Trophoblast cell (in vitro differentiated cells and primary cell): Measurements from ENCODE around the gene TSPAN19.

Source experiments
- DNase-seq, 2 donors: peaks; one replicate each; pipeline ENCODE4 v3.0.0-alpha.2; 2016
- H2AFZ ChIP-seq: 2 replicates; pipeline ENCODE4 v1.6.1; 2013; ENCODE audit warnings: low read length, moderate library complexity, mild to moderate bottlenecking; ENCODE audit not compliant: insufficient read depth, poor library complexity
- H2AK5ac ChIP-seq: 2 replicates; pipeline ENCODE4 v1.6.1; 2013; ENCODE audit warnings: mild to moderate bottlenecking, low read length
- H2BK120ac ChIP-seq: 2 replicates; pipeline ENCODE4 v1.6.1; 2013; ENCODE audit warnings: low read length, mild to moderate bottlenecking, moderate library complexity; ENCODE audit not compliant: insufficient read depth, poor library complexity
- H2BK12ac ChIP-seq: 2 replicates; pipeline ENCODE4 v1.6.1; 2013; ENCODE audit warnings: mild to moderate bottlenecking, low read length, moderate library complexity
- H2BK5ac ChIP-seq: 2 replicates; pipeline ENCODE4 v1.6.1; 2013; ENCODE audit warnings: low read length, low read depth, moderate library complexity, mild to moderate bottlenecking; ENCODE audit not compliant: poor library complexity
- H3K14ac ChIP-seq: 2 replicates; pipeline ENCODE4 v1.6.1; 2013; ENCODE audit warnings: mild to moderate bottlenecking, low read length
- H3K18ac ChIP-seq: 2 replicates; pipeline ENCODE4 v1.6.1; 2013; ENCODE audit warnings: mild to moderate bottlenecking, low read length
- H3K23ac ChIP-seq: 2 replicates; pipeline ENCODE4 v1.6.1; 2013; ENCODE audit warnings: low read length
- H3K27ac ChIP-seq: 2 replicates; pipeline ENCODE4 v1.5.1; 2013; ENCODE audit warnings: low read depth, mild to moderate bottlenecking, inconsistent platforms, low read length, moderate library complexity
- H3K27me3 ChIP-seq: 2 replicates; pipeline ENCODE4 v1.6.1; 2013; ENCODE audit warnings: inconsistent platforms, mild to moderate bottlenecking, low read length, moderate library complexity; ENCODE audit not compliant: insufficient read depth
- H3K36me3 ChIP-seq, 2 experiments: 1 replicate in 1 of 2; 2 replicates in 1 of 2; pipeline ENCODE4 v1.6.1; 2013; ENCODE audit warnings: low read length in 2 of 2, mild to moderate bottlenecking in 2 of 2, moderate library complexity in 1 of 2; ENCODE audit not compliant: insufficient read depth in 2 of 2, control insufficient read depth in 1 of 2
- H3K4ac ChIP-seq: 2 replicates; pipeline ENCODE4 v1.6.1; 2013; ENCODE audit warnings: low read depth, mild to moderate bottlenecking, low read length, moderate library complexity
- H3K4me1 ChIP-seq, 2 experiments: 1 replicate in 1 of 2; 2 replicates in 1 of 2; pipeline ENCODE4 v1.6.1; 2013; ENCODE audit warnings: low read length in 2 of 2, mild to moderate bottlenecking in 2 of 2, moderate library complexity in 1 of 2; ENCODE audit not compliant: insufficient read depth in 2 of 2, control insufficient read depth in 1 of 2
- H3K4me2 ChIP-seq: 2 replicates; pipeline ENCODE4 v1.6.1; 2013; ENCODE audit warnings: inconsistent platforms, mild to moderate bottlenecking, low read length, moderate library complexity
- H3K4me3 ChIP-seq: 2 replicates; pipeline ENCODE4 v1.5.1; 2013; ENCODE audit warnings: mild to moderate bottlenecking, low read depth, low read length, inconsistent platforms
- H3K79me1 ChIP-seq: one replicate; pipeline ENCODE4 v1.6.1; 2013; ENCODE audit warnings: low read length
- H3K79me2 ChIP-seq: 2 replicates; pipeline ENCODE4 v1.6.1; 2013; ENCODE audit warnings: low read length, mild to moderate bottlenecking; ENCODE audit not compliant: control insufficient read depth, insufficient read depth, poor library complexity
- H3K9ac ChIP-seq: 2 replicates; pipeline ENCODE4 v1.6.1; 2013; ENCODE audit warnings: mild to moderate bottlenecking, low read length
- H3K9me3 ChIP-seq: 2 replicates; pipeline ENCODE4 v1.6.1; 2013; ENCODE audit warnings: low read depth, mild to moderate bottlenecking, control low read depth, inconsistent platforms, low read length; ENCODE audit not compliant: insufficient read depth
- H4K12ac ChIP-seq: 2 replicates; pipeline ENCODE4 v1.6.1; 2013; ENCODE audit warnings: low read depth, mild to moderate bottlenecking, low read length, moderate library complexity
- H4K8ac ChIP-seq: 2 replicates; pipeline ENCODE4 v1.6.1; 2013; ENCODE audit warnings: low read depth, mild to moderate bottlenecking, low read length, moderate library complexity
- H4K91ac ChIP-seq: one replicate; pipeline ENCODE4 v1.6.1; 2013; ENCODE audit warnings: low read depth, mild to moderate bottlenecking, low read length, moderate library complexity
- WGBS: extraction: QIAGEN DNeasy Blood & Tissue Kit; methylation state at CpG from one replicate; pipeline ENCODE4 v1.1.7; 2013; ENCODE audit warnings: missing lambda C conversion rate; ENCODE audit not compliant: insufficient read length, insufficient coverage; ENCODE audit errors: extremely low coverage; 5-methylcytosine and 5-hydroxymethylcytosine counted together

The TSPAN19 gene

DNA sequence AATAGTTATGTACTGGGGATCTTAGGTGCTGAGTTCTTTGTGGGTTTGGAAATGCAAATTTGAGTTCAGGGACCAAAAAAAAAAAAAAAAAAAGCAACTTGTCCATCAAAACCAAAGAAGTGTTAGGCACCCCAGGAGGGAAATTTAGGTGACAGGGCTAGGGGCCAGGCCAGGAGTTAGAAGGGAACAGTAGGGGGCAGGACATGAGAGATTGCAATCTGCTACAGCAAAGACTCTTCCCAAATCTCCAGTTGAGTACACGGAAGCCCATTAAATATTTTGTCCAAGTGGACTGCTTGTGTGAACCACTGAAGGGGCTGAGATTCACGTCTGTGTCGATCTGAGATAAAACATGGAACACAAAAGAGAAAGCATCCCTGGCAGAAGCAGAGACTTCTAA lies 52.8 kb downstream of the TSPAN19 start:
- Histone ChIP-seq H4K12ac (no peak overlapping the region), H3K18ac (no peak overlapping the region), H3K4ac (no peak overlapping the region), H3K79me1 (no peaks in the 10 kb centered on the region), H3K79me2 (no peaks in the 10 kb centered on the region), H2AFZ (no peak overlapping the region), H3K9me3 (no peaks in the 10 kb centered on the region), H3K4me1 (no peaks in the 10 kb centered on the region), H2BK5ac (no peak overlapping the region), H3K4me3 (no peak overlapping the region), H3K14ac (no peak overlapping the region), H3K27ac (no peak overlapping the region), H4K91ac (no peak overlapping the region), H3K4me2 (no peak overlapping the region), H2AK5ac (no peak overlapping the region), H2BK120ac (no peak overlapping the region), H4K8ac (no peak overlapping the region), H2BK12ac (no peak overlapping the region), H3K9ac (no peak overlapping the region), H3K23ac (no peak overlapping the region), H3K27me3 (no peaks in the 10 kb centered on the region), H3K36me3 (no peaks in the 10 kb centered on the region)
- no peak for DNase-seq
- WGBS = no CpG with 5 or more reads among the region's 3 CpGs

DNA sequence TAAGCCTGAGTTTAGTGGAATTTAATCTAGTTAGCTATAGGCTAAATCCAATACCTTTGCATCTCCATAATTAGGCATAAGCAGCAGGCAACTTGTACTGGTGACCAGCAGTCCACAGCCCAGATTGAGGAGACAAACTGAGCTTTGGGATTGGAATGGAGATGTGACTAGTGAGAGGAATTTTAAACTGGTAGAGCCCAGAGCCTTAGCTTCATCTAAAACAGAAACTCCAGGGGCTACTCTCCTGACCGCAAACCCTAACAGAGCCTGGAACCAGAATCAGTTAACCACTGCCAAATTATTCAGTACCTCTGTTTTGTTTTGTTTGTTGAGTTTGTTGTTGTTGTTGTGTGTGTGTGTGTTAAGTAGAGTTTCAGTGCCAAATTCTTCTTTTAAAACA lies 53.2 kb downstream of the TSPAN19 start:
- no peaks in the 10 kb centered on the region for H3K36me3 ChIP-seq
- no peak overlapping the region for H2AFZ ChIP-seq
- no peak overlapping the region for H3K4ac ChIP-seq
- no peak overlapping the region for H2BK120ac ChIP-seq
- no peaks in the 10 kb centered on the region for H3K27me3 ChIP-seq
- no peak overlapping the region for H2AK5ac ChIP-seq
- H3K79me1 ChIP-seq = no peaks in the 10 kb centered on the region
- no peaks in the 10 kb centered on the region for H3K4me1 ChIP-seq
- no CpG with 5 or more reads among the region's 1 CpG for WGBS
- no peak overlapping the region for H4K12ac ChIP-seq
- H3K9ac ChIP-seq = no peak overlapping the region
- no peak overlapping the region for H2BK12ac ChIP-seq
- H3K23ac ChIP-seq = no peak overlapping the region
- no peak overlapping the region for H3K27ac ChIP-seq
- H4K8ac ChIP-seq = no peak overlapping the region
- no peak overlapping the region for H3K4me3 ChIP-seq
- DNase-seq = no peak
- no peak overlapping the region for H2BK5ac ChIP-seq
- no peak overlapping the region for H3K18ac ChIP-seq
- no peaks in the 10 kb centered on the region for H3K79me2 ChIP-seq
- H4K91ac ChIP-seq = no peak overlapping the region
- no peaks in the 10 kb centered on the region for H3K9me3 ChIP-seq
- no peak overlapping the region for H3K4me2 ChIP-seq
- H3K14ac ChIP-seq = no peak overlapping the region

DNA sequence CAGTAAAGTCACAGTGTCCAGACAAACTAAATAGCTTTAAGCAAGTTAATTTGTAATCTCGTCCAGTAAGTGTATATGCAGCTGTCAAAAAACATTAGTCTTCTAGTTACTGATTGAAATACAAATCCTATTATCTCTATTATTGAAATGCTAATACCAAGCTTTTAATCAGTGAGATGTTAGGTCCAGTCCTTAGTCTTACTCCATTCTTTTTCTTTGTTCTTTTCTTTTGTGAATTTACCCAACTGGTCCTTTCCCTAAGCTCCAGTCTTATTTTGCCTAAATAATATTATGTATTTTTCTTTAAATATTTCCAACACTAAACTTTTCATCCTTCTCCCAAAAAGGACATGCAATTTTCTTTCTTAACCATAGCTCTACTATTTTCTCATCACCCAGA lies 57.2 kb downstream of the TSPAN19 start:
- no peaks in the 10 kb centered on the region for H3K9me3 ChIP-seq

GRCh38 chr12:84976133-84976532 lies 59.9 kb downstream of the TSPAN19 start:
- H2AK5ac ChIP-seq = no peak overlapping the region
- no peaks in the 10 kb centered on the region for H3K36me3 ChIP-seq
- DNase-seq = no peak
- no peak overlapping the region for H2BK120ac ChIP-seq
- H4K12ac ChIP-seq = no peak overlapping the region
- H3K79me2 ChIP-seq = no peaks in the 10 kb centered on the region
- no peak overlapping the region for H3K4ac ChIP-seq
- no peak overlapping the region for H2BK5ac ChIP-seq
- no peak overlapping the region for H4K91ac ChIP-seq
- no CpG with 5 or more reads among the region's 3 CpGs for WGBS
- no peak overlapping the region for H3K27ac ChIP-seq
- peak overlapping the region; percentile 28 for H3K4me3 ChIP-seq
- no peak overlapping the region for H3K9ac ChIP-seq
- H3K18ac ChIP-seq = no peak overlapping the region
- no peaks in the 10 kb centered on the region for H3K27me3 ChIP-seq
- no peak overlapping the region for H4K8ac ChIP-seq
- peaks cover 0 to 8% of the 10 kb centered on the region in 2 experiments for H3K4me1 ChIP-seq
- no peak overlapping the region for H3K4me2 ChIP-seq
- no peaks in the 10 kb centered on the region for H3K9me3 ChIP-seq
- no peak overlapping the region for H2BK12ac ChIP-seq
- no peak overlapping the region for H2AFZ ChIP-seq
- no peak overlapping the region for H3K14ac ChIP-seq
- no peaks in the 10 kb centered on the region for H3K79me1 ChIP-seq
- H3K23ac ChIP-seq = no peak overlapping the region

More for the DNA sequence above, 57.2 kb downstream of the TSPAN19 start:
- Histone ChIP-seq H3K4me3 (no peak overlapping the region), H3K27me3 (no peaks in the 10 kb centered on the region), H2BK5ac (no peak overlapping the region), H3K4me1 (peaks cover 0 to 8% of the 10 kb centered on the region in 2 experiments), H4K8ac (no peak overlapping the region), H3K9ac (no peak overlapping the region), H3K79me1 (no peaks in the 10 kb centered on the region), H2BK12ac (no peak overlapping the region), H3K4ac (no peak overlapping the region), H2AFZ (no peak overlapping the region), H3K14ac (no peak overlapping the region), H2AK5ac (no peak overlapping the region), H3K23ac (no peak overlapping the region), H3K4me2 (no peak overlapping the region), H4K91ac (no peak overlapping the region), H3K27ac (no peak overlapping the region), H3K18ac (no peak overlapping the region), H2BK120ac (no peak overlapping the region), H4K12ac (no peak overlapping the region), H3K79me2 (no peaks in the 10 kb centered on the region), H3K36me3 (no peaks in the 10 kb centered on the region)
- no CpG with 5 or more reads among the region's 1 CpG for WGBS
- no peak for DNase-seq
